ENCODE data around the gene COL6A1. TPM values are rescaled to one million over a fixed set of nuclear protein-coding genes. Genes with fewer than 3 reads are reported as not detected.
A peak's percentile ranks its signal among the peaks of the same experiment; 100 is the strongest.
"Not testable (repeated sequence)": the region's sequence is repeated elsewhere in the genome, so short reads cannot be mapped to it uniquely, and the experiment has no call there.

COL6A1 gene
- total RNA-seq, 3 donors from 2014 or later = 45.0 to 663 (median 114) TPM

- no peaks in the 10 kb centered on the region for H3K4me1 ChIP-seq (ENCODE audit: low read depth)
- no peaks in the 10 kb centered on the region for H3K9me3 ChIP-seq
- ATAC-seq (no peak), DNase-seq (no peak)
- TF ChIP-seq, protein P1, sequence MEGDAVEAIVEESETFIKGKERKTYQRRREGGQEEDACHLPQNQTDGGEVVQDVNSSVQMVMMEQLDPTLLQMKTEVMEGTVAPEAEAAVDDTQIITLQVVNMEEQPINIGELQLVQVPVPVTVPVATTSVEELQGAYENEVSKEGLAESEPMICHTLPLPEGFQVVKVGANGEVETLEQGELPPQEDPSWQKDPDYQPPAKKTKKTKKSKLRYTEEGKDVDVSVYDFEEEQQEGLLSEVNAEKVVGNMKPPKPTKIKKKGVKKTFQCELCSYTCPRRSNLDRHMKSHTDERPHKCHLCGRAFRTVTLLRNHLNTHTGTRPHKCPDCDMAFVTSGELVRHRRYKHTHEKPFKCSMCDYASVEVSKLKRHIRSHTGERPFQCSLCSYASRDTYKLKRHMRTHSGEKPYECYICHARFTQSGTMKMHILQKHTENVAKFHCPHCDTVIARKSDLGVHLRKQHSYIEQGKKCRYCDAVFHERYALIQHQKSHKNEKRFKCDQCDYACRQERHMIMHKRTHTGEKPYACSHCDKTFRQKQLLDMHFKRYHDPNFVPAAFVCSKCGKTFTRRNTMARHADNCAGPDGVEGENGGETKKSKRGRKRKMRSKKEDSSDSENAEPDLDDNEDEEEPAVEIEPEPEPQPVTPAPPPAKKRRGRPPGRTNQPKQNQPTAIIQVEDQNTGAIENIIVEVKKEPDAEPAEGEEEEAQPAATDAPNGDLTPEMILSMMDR (IDR thresholded peaks at IDR 0.05) = no peak
- H3K36me3 ChIP-seq (ENCODE audit: low read depth) = no peaks in the 10 kb centered on the region
- no peak overlapping the region for H3K4me3 ChIP-seq
- intact Hi-C loops (cut with DNase I, micrococcal nuclease) = no loop called here
Observed at GRCh38 chr21:46039891-46040660, 58.5 kb downstream of the COL6A1 start.

DNA sequence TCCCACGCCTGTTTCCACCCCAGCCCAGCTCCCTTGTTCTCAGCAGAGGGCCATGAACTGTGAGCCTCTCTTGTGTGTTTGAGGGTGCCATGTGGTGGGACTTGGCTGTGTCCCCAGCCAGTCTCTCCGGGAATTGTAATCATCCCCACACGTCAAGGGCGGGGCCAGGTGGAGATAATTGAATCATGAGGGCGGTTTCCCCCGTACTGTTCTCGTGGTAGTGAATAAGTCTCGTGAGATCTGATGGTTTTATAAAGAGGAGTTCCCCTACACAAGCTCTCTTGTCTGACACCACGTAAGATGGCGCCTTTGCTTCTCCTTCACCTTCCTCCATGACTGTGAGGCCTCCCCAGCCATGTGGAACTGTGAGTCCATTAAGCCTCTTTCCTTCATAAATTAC lies 59.1 kb downstream of the COL6A1 start:
- Histone ChIP-seq H3K4me1 (ENCODE audit: low read depth) (no peaks in the 10 kb centered on the region), H3K4me3 (no peak overlapping the region), H3K9me3 (no peaks in the 10 kb centered on the region), H3K36me3 (ENCODE audit: low read depth) (no peaks in the 10 kb centered on the region)
- ATAC-seq (no peak), DNase-seq (no peak)
- intact Hi-C loops (cut with DNase I, micrococcal nuclease) = no loop called here
- TF ChIP-seq, protein P1 (IDR thresholded peaks at IDR 0.05) = no peak

DNA sequence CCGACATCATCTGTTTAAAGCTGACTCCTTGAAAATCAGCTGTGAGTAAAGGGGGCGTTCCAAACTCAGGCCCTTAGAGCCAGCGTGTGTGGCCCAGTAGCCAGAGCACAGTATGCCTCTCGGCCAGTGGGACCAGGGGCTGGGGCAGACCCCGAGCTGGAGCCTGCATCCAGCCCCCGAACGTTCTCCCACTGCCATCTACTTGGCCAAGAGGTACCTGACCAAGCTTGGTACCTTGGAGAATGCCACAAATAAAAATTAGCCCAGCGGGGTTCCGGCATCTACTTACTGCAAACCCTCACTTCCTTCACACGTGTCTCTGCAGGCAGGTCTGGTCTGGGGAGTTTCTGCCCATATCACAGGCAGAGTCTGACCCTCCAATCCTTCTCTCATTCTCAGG lies 59.6 kb downstream of the COL6A1 start:
- H3K4me3 ChIP-seq = no peak overlapping the region
- H3K4me1 ChIP-seq (ENCODE audit: low read depth) = no peaks in the 10 kb centered on the region
- H3K36me3 ChIP-seq (ENCODE audit: low read depth) = no peaks in the 10 kb centered on the region
- TF ChIP-seq, protein P1 (IDR thresholded peaks at IDR 0.05) = no peak
- intact Hi-C loops (cut with DNase I, micrococcal nuclease) = no loop called here
- DNase-seq = no peak
- no peaks in the 10 kb centered on the region for H3K9me3 ChIP-seq
- no peak for ATAC-seq

GRCh38 chr21:46045154-46045553 lies 63.6 kb downstream of the COL6A1 start:
- intact Hi-C loops (cut with DNase I, micrococcal nuclease) = no loop called here

GRCh38 chr21:46046471-46046870 lies 64.9 kb downstream of the COL6A1 start:
- TF ChIP-seq, protein P1 (IDR thresholded peaks at IDR 0.05) = no peak
- intact Hi-C loops (cut with DNase I, micrococcal nuclease) = no loop called here
- Histone ChIP-seq H3K4me3 (no peak overlapping the region), H3K9me3 (no peaks in the 10 kb centered on the region), H3K4me1 (ENCODE audit: low read depth) (no peaks in the 10 kb centered on the region), H3K36me3 (ENCODE audit: low read depth) (no peaks in the 10 kb centered on the region)
- DNase-seq = peak in 1 of 3 donors; percentile 0
- ATAC-seq = no peak

More at GRCh38 chr21:46045154-46045553, 63.6 kb downstream of the COL6A1 start:
- TF ChIP-seq, protein P1 (IDR thresholded peaks at IDR 0.05) = no peak
- Histone ChIP-seq H3K4me1 (ENCODE audit: low read depth) (no peaks in the 10 kb centered on the region), H3K9me3 (no peaks in the 10 kb centered on the region), H3K4me3 (no peak overlapping the region), H3K36me3 (ENCODE audit: low read depth) (no peaks in the 10 kb centered on the region)
- DNase-seq (no peak), ATAC-seq (no peak)

- intact Hi-C loops (cut with DNase I, micrococcal nuclease); ATAC-seq: not testable (repeated sequence)
- peak in 1 of 3 donors; percentile 1 for DNase-seq
Observed at GRCh38 chr21:46046906-46047305, 65.3 kb downstream of the COL6A1 start.

More at GRCh38 chr21:46046906-46047305, 65.3 kb downstream of the COL6A1 start:
- not testable (repeated sequence) for H3K4me1 ChIP-seq (ENCODE audit: low read depth); H3K4me3 ChIP-seq; H3K9me3 ChIP-seq; H3K36me3 ChIP-seq (ENCODE audit: low read depth)
